GM18868 (cell line): ENCODE data around the gene TXLNG.
A peak's percentile ranks its signal among the peaks of the same experiment; 100 is the strongest.

ENCODE experiments used
- ATAC-seq: cut with Tn5 transposase; IDR thresholded peaks from one replicate; pipeline ENCODE4 v1.9.1; 2021; ENCODE audit warnings: mild to moderate bottlenecking, moderate library complexity; ENCODE audit not compliant: unreplicated experiment

TXLNG gene

GRCh38 chrX:16838202-16839066 lies 52.2 kb downstream of the TXLNG start:
- ATAC-seq: no peak

- no peak for ATAC-seq
Measured at GRCh38 chrX:16839219-16839851, 53.1 kb downstream of the TXLNG start.

GRCh38 chrX:16839852-16840460 lies 53.7 kb downstream of the TXLNG start:
- no peak for ATAC-seq

- no peak for ATAC-seq
Measured at GRCh38 chrX:16842684-16843083, 56.4 kb downstream of the TXLNG start.

- no peak for ATAC-seq
Measured at GRCh38 chrX:16843208-16843909, 57.1 kb downstream of the TXLNG start.

GRCh38 chrX:16845686-16846085 lies 59.4 kb downstream of the TXLNG start:
- ATAC-seq: no peak

GRCh38 chrX:16848541-16848940 lies 62.3 kb downstream of the TXLNG start:
- no peak for ATAC-seq

- ATAC-seq: no peak
Measured at GRCh38 chrX:16851421-16851820, 65.2 kb downstream of the TXLNG start.

GRCh38 chrX:16851827-16852226 lies 65.6 kb downstream of the TXLNG start:
- ATAC-seq: peak; percentile 55

GRCh38 chrX:16852617-16853179 lies 66.4 kb downstream of the TXLNG start:
- ATAC-seq: peak; percentile 62

GRCh38 chrX:16853537-16853936 lies 67.3 kb downstream of the TXLNG start:
- ATAC-seq: no peak

- ATAC-seq: peak; percentile 29
Measured at GRCh38 chrX:16855363-16856075, 69.3 kb downstream of the TXLNG start.

GRCh38 chrX:16856076-16856404 lies 69.8 kb downstream of the TXLNG start:
- ATAC-seq: peak; percentile 47

GRCh38 chrX:16856744-16857143 lies 70.5 kb downstream of the TXLNG start:
- ATAC-seq: no peak

GRCh38 chrX:16862829-16863228 lies 76.6 kb downstream of the TXLNG start:
- no peak for ATAC-seq

GRCh38 chrX:16867947-16868346 lies 81.7 kb downstream of the TXLNG start:
- no peak for ATAC-seq

GRCh38 chrX:16868920-16869319 lies 82.7 kb downstream of the TXLNG start:
- ATAC-seq: no peak

GRCh38 chrX:16869393-16870094 lies 83.3 kb downstream of the TXLNG start:
- ATAC-seq: peak; percentile 53

GRCh38 chrX:16870095-16870861 lies 84.0 kb downstream of the TXLNG start, which contains the start of gene RBBP7:
Gene RBBP7, minus strand, starts transcription at chrX:16870362. Its CDS starts 309 bp downstream, at chrX:16870053.
- peak; percentile 71 for ATAC-seq
